Neural cell (in vitro differentiated cells): ENCODE measurements around the gene ZNF618. TPM values are rescaled to one million over a fixed set of nuclear protein-coding genes. Genes with fewer than 3 reads are reported as not detected.

Experiments used
- H2AFZ ChIP-seq: fragments of 200-600, 300-800 bp; sonication (generic), shearing (Covaris generic); 2 replicates; pipeline ENCODE4 v1.6.0; 2014; ENCODE audit warnings: low read depth, mild to moderate bottlenecking, antibody characterized with exemption, low read length, moderate library complexity
- H3F3A ChIP-seq: fragments of 200-600 bp; shearing (Covaris generic); 2 replicates; pipeline ENCODE4 v1.6.1; 2016; ENCODE audit warnings: mild to moderate bottlenecking, moderate library complexity, mixed read lengths, antibody characterized with exemption, low read length; ENCODE audit not compliant: insufficient read depth, poor library complexity, severe bottlenecking
- H3K27ac ChIP-seq: fragments of 200-600, 300-800 bp; sonication (generic), shearing (Covaris generic); 2 replicates; pipeline ENCODE4 v1.5.1; 2014; ENCODE audit warnings: mild to moderate bottlenecking, low read length, moderate library complexity
- H3K27me3 ChIP-seq: fragments of 300-800, 200-600 bp; sonication (generic), shearing (Covaris generic); 2 replicates; pipeline ENCODE4 v1.6.0; 2014; ENCODE audit warnings: mild to moderate bottlenecking, low read depth, low read length, moderate library complexity; ENCODE audit not compliant: insufficient read depth
- H3K36me3 ChIP-seq: fragments of 300-800, 200-600 bp; sonication (generic), shearing (Covaris generic); 2 replicates; pipeline ENCODE4 v1.5.1; 2014; ENCODE audit warnings: mild to moderate bottlenecking, antibody characterized with exemption, low read length, moderate library complexity; ENCODE audit not compliant: insufficient read depth
- H3K4me2 ChIP-seq: fragments of 300-800, 200-600 bp; sonication (generic), shearing (Covaris generic); 2 replicates; pipeline ENCODE4 v1.6.0; 2014; ENCODE audit warnings: mild to moderate bottlenecking, low read length
- H3K4me3 ChIP-seq: fragments of 300-800, 200-600 bp; sonication (generic), shearing (Covaris generic); 2 replicates; pipeline ENCODE4 v1.5.1; 2014; ENCODE audit warnings: mild to moderate bottlenecking, low read length, moderate library complexity
- H3K79me2 ChIP-seq: fragments of 200-600 bp; shearing (Covaris generic); replicated peaks from 2 replicates; pipeline ENCODE4 v1.6.0; 2014; ENCODE audit warnings: mild to moderate bottlenecking, low read length, moderate library complexity; ENCODE audit not compliant: insufficient read depth
- H3K9ac ChIP-seq: fragments of 300-800, 200-600 bp; sonication (generic), shearing (Covaris generic); 2 replicates; pipeline ENCODE4 v1.6.1; 2016; ENCODE audit warnings: mild to moderate bottlenecking, low read length, mixed read lengths
- H3K9me2 ChIP-seq: fragments of 200-600 bp; shearing (Covaris generic); 2 replicates; pipeline ENCODE4 v1.6.1; 2016; ENCODE audit warnings: mild to moderate bottlenecking, low read length, mixed read lengths; ENCODE audit not compliant: insufficient read depth
- H3K9me3 ChIP-seq: fragments of 200-600, 300-800 bp; sonication (generic), shearing (Covaris generic); 2 replicates; pipeline ENCODE4 v1.6.1; 2016; ENCODE audit warnings: mild to moderate bottlenecking, mixed run types, low read length, moderate library complexity, mixed read lengths
- H4K20me1 ChIP-seq: fragments of 200-600 bp; shearing (Covaris generic); 2 replicates; pipeline ENCODE4 v1.6.1; 2016; ENCODE audit warnings: mild to moderate bottlenecking, mixed run types; ENCODE audit not compliant: insufficient read depth
- CTCF ChIP-seq: fragments of 450-650 bp; IDR thresholded peaks from 2 replicates; pipeline ENCODE4 v1.5.1; 2014; ENCODE audit warnings: antibody characterized with exemption, mild to moderate bottlenecking, moderate library complexity; ENCODE audit not compliant: poor library complexity, severe bottlenecking
- EP300 ChIP-seq: fragments of 450-650 bp; conservative IDR thresholded peaks from 2 replicates; pipeline ENCODE4 v1.6.1; 2014; ENCODE audit warnings: antibody characterized with exemption, mild to moderate bottlenecking, moderate library complexity; ENCODE audit not compliant: poor library complexity, severe bottlenecking
- EZH2 ChIP-seq: fragments of 200-600, 300-800 bp; shearing (Covaris generic), sonication (generic); IDR thresholded peaks from 2 replicates; pipeline ENCODE4 v1.6.1; 2014; ENCODE audit warnings: antibody characterized with exemption, low read length, borderline replicate concordance, mild to moderate bottlenecking; ENCODE audit not compliant: insufficient read depth, poor library complexity, severe bottlenecking
- MXI1 ChIP-seq: fragments of 450-650 bp; conservative IDR thresholded peaks from 2 replicates; pipeline ENCODE4 v1.6.1; 2014; ENCODE audit warnings: antibody characterized with exemption, mild to moderate bottlenecking; ENCODE audit not compliant: poor library complexity, severe bottlenecking
- POLR2AphosphoS5 ChIP-seq: IDR thresholded peaks from 2 replicates; pipeline ENCODE4 v1.6.1; 2012
- RAD21 ChIP-seq: fragments of 450-650 bp; conservative IDR thresholded peaks from 2 replicates; pipeline ENCODE4 v1.6.1; 2014; ENCODE audit warnings: antibody characterized with exemption, mild to moderate bottlenecking, moderate library complexity
- REST ChIP-seq: IDR thresholded peaks from 2 replicates; pipeline ENCODE4 v1.6.1; 2012; ENCODE audit warnings: borderline replicate concordance
- SMC3 ChIP-seq: fragments of 450-650 bp; conservative IDR thresholded peaks from 2 replicates; pipeline ENCODE4 v1.6.1; 2014; ENCODE audit warnings: antibody characterized with exemption, mild to moderate bottlenecking, moderate library complexity; ENCODE audit not compliant: poor library complexity
- TAF1 ChIP-seq: IDR thresholded peaks from 2 replicates; pipeline ENCODE4 v1.6.1; 2012; ENCODE audit warnings: low read depth
- polyA plus RNA-seq: library from polyadenylated mRNA; depleted of rRNA; stranded (reverse); fragments of >200 nt; gene quantifications from 2 replicates; pipeline ENCODE4 v1.2.3, GENCODE V29; 2014

The ZNF618 gene
- polyA plus RNA-seq, 1 donor from 2014 or later, result 7.1 TPM

GRCh38 chr9:114027159-114027862 is 151.2 kb downstream of the ZNF618 start:
- Histone ChIP-seq H3K9me3 (peaks cover 3% of the 10 kb centered on the region), H3K27ac (no peak overlapping the region), H3K9me2 (no peaks in the 10 kb centered on the region), H2AFZ (no peak overlapping the region), H3K79me2 (peaks cover 4% of the 10 kb centered on the region), H4K20me1 (no peaks in the 10 kb centered on the region), H3K4me2 (no peak overlapping the region), H3K27me3 (no peaks in the 10 kb centered on the region), H3K4me3 (no peak overlapping the region), H3K36me3 (peaks cover 20% of the 10 kb centered on the region), H3F3A (no peaks in the 10 kb centered on the region), H3K9ac (no peak overlapping the region)
- TF ChIP-seq RAD21 (no peak), SMC3 (no peak), CTCF (no peak), MXI1 (no peak), EP300 (no peak), EZH2 (no peak), REST (no peak), POLR2AphosphoS5 (no peak), TAF1 (no peak)

GRCh38 chr9:114027863-114028465 is 151.9 kb downstream of the ZNF618 start:
- Histone ChIP-seq H3K27me3 (no peaks in the 10 kb centered on the region), H4K20me1 (no peaks in the 10 kb centered on the region), H3K79me2 (no peaks in the 10 kb centered on the region), H3F3A (no peaks in the 10 kb centered on the region), H3K4me3 (no peak overlapping the region), H2AFZ (no peak overlapping the region), H3K27ac (no peak overlapping the region), H3K9me3 (peaks cover 3% of the 10 kb centered on the region), H3K4me2 (no peak overlapping the region), H3K36me3 (peaks cover 20% of the 10 kb centered on the region), H3K9ac (no peak overlapping the region), H3K9me2 (no peaks in the 10 kb centered on the region)
- no peak for TF ChIP-seq CTCF
- TF ChIP-seq TAF1, result no peak
- TF ChIP-seq SMC3, result no peak
- TF ChIP-seq POLR2AphosphoS5, result no peak
- no peak for TF ChIP-seq RAD21
- no peak for TF ChIP-seq EZH2
- no peak for TF ChIP-seq REST
- TF ChIP-seq EP300, result no peak
- no peak for TF ChIP-seq MXI1
